ENCODE measurements around the gene GLT8D1.

Gene GLT8D1

DNA sequence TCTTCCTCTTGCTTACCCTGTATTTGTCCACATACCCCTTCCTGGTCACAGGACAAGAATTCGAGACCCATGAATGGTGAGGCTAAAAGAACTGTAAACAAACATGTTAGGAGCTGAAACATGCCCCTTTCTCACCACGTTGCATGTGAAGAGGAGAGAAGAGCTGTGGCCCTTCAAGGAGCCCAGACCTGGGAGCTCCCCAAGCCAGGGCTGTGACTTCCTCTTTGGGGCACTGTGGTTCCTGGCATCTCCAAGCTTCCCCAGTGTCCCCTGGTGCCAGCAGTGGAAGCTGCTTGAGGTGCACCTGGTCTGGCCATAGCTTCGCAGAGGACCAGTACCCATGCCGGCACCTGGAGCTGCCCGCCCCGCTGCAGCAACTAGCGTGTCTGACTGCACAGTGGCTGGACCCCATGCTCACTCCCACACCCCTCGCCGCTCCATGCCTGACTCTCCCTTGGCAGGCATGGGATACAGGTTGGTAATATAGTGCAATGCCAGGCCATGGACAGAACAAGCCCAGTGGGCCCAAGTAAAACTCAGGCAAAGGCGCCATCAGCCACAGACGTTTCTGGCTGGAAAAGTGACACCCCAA, 10.2 kb upstream of the GLT8D1 start:
- TF ChIP-seq, protein P1, sequence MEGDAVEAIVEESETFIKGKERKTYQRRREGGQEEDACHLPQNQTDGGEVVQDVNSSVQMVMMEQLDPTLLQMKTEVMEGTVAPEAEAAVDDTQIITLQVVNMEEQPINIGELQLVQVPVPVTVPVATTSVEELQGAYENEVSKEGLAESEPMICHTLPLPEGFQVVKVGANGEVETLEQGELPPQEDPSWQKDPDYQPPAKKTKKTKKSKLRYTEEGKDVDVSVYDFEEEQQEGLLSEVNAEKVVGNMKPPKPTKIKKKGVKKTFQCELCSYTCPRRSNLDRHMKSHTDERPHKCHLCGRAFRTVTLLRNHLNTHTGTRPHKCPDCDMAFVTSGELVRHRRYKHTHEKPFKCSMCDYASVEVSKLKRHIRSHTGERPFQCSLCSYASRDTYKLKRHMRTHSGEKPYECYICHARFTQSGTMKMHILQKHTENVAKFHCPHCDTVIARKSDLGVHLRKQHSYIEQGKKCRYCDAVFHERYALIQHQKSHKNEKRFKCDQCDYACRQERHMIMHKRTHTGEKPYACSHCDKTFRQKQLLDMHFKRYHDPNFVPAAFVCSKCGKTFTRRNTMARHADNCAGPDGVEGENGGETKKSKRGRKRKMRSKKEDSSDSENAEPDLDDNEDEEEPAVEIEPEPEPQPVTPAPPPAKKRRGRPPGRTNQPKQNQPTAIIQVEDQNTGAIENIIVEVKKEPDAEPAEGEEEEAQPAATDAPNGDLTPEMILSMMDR (IDR thresholded peaks at IDR 0.05; ENCODE audit: low read depth, low read length, missing control alignments) = no peak
- in situ Hi-C loops (cut with HindIII; ENCODE audit: low pct_ligation_motif_present, low sequenced_read_pairs) = no loop called here
- no peaks in the 10 kb centered on the region for H3K27me3 ChIP-seq (replicated peaks)
- no peak overlapping the region for H3K27ac ChIP-seq
- H3K36me3 ChIP-seq (replicated peaks) = peaks cover 3% of the 10 kb centered on the region
- no peak for DNase-seq
- no peak overlapping the region for H3K4me3 ChIP-seq (ENCODE audit: low read depth, low read length)

DNA sequence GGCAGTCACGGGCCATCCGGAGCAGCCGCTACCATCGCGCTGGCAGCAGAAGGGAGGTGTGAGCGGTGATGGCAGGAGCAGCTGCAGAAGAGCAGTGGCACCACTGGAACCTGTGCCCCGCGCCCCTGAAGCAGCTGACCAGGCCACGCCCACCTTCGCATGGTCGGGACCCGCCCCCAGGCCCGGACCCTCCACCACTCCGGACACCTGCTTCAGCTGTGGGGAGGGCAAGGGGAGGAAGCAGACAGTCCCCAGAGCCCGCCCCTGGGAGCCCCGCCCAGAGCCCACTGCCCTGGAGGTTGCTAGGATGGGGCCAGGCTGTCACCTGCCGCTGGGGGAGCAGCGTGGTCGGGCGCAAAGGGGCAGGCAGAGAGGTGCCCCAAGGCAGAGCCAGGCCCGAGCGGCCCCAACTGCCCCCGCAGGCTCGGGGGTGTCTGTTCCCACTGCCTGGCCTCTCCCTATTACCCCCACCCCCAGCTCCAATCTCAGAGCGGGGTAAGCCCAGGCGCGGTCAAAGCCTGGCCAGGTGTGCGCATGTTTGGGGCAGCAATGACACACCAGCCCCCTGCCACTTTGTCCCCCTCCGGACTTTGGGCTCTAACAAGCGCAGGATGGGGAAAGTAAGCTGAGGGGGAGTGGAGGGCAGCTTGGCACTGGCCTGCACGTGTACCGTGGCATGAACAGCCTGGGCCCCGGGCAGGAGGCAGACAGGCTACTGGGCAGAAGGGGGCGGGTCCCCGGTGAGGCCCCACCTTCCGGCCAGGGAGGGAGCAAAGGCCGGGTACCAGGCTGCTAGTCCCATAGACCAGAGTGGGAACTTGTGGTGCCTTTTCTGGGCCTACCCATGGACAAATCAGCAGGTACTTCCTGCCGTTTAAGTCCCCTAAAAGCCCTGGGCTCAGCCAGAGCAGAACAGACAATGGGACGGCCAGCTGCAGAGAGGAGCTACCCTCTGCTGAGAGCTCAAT, 9.0 kb upstream of the GLT8D1 start:
- Histone ChIP-seq H3K4me3 (ENCODE audit: low read depth, low read length) (no peak overlapping the region), H3K27ac (no peak overlapping the region), H3K27me3 (replicated peaks) (no peaks in the 10 kb centered on the region), H3K36me3 (replicated peaks) (peaks cover 3% of the 10 kb centered on the region)
- in situ Hi-C loops (cut with HindIII; ENCODE audit: low pct_ligation_motif_present, low sequenced_read_pairs) = no loop called here
- no peak for DNase-seq
- TF ChIP-seq, protein P1 (IDR thresholded peaks at IDR 0.05; ENCODE audit: low read depth, low read length, missing control alignments) = no peak

DNA sequence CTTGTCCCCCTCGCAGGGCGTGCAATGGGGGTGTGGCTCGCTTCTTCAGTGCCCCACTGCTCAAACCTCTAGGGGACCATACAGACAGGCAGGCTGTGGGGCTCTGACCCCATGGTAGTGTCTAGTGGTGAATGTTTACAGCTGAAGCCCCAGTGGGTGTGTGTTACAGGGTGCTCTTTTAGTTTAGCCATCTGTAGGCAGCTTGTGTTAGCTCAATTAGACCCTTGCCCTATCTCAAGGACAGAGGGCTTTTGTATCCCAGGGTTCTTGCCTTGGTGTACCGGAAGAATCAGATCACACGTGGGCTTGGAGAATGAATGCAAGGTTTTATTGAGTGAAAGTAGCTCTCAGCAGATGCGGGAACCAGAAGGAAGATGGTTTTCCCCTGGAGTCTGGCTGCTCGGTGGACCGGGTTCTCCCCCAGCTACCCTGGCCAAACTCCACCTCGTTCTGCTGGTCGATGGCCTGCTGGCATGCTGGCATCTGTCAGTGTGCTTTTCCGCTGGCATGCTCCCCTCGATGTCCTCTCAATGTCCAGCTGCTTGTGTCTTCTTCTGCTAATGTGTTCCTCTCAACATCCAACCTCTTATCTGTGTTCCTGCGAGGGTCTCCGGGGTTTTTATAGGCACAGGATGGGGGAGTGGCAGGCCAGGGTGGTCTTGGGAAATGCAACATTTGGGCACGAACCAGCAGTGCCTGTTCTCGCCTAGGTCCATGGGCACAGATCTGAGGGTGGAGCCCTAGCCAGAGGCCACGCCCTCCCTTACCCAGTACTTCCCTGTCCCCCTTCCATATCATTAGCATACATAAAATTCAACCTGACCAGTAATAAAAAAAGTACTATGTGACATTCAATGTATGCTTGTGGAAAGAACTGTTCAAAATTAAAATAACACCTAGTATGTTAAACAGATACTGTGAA, 7.0 kb upstream of the GLT8D1 start:
- Histone ChIP-seq H3K36me3 (replicated peaks) (peaks cover 3% of the 10 kb centered on the region), H3K27ac (no peak overlapping the region), H3K27me3 (replicated peaks) (no peaks in the 10 kb centered on the region), H3K4me3 (ENCODE audit: low read depth, low read length) (no peak overlapping the region)
- no peak for DNase-seq
- in situ Hi-C loops (cut with HindIII; ENCODE audit: low pct_ligation_motif_present, low sequenced_read_pairs) = no loop called here
- TF ChIP-seq, protein P1 (IDR thresholded peaks at IDR 0.05; ENCODE audit: low read depth, low read length, missing control alignments) = no peak

DNA sequence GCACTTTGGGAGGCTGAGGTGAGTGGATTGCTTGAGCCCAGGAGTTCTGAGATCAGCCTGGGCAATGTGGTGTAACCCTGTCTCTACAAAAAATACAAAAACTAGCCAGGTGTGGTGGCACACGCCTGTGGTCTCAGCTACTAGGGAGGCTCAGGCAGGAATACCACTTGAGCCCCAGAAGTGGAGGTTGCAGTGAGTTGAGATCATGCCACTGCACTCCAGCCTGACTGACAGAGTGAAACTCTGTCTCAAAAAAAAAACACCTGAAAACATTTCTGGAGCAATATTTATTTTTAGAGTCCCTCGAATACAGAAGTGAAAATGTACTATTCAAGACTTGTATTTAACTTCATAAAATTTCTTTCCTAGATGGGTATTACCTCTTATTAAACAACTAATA, 4.9 kb upstream of the GLT8D1 start:
- no peak overlapping the region for H3K4me3 ChIP-seq (ENCODE audit: low read depth, low read length)
- no peak overlapping the region for H3K27ac ChIP-seq
- no peaks in the 10 kb centered on the region for H3K27me3 ChIP-seq (replicated peaks)
- peaks cover 3% of the 10 kb centered on the region for H3K36me3 ChIP-seq (replicated peaks)
- TF ChIP-seq, protein P1 (IDR thresholded peaks at IDR 0.05; ENCODE audit: low read depth, low read length, missing control alignments) = no peak
- in situ Hi-C loops (cut with HindIII; ENCODE audit: low pct_ligation_motif_present, low sequenced_read_pairs) = no loop called here
- DNase-seq = no peak

DNA sequence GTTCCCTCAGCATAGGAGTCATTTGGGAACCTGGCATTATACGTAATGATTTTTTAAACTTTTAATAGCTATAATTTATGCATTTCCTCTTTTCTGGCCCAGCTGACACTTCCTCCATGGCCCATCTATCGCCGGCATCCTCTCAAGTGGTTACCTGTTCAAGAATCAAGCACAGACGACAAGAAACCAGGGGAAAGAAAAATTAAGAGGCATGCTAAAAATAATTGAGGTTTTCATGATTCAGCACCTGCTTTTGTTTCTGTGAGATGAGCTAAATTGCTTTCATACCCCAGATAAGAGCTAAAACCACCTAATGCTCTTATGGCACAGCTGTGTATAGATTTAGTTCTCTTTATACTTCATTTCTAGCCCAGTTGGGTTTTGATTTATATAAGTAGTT, 2.0 kb upstream of the GLT8D1 start:
- TF ChIP-seq, protein P1 (IDR thresholded peaks at IDR 0.05; ENCODE audit: low read depth, low read length, missing control alignments) = no peak
- H3K27ac ChIP-seq = no peak overlapping the region
- no peaks in the 10 kb centered on the region for H3K27me3 ChIP-seq (replicated peaks)
- no peak overlapping the region for H3K4me3 ChIP-seq (ENCODE audit: low read depth, low read length)
- H3K36me3 ChIP-seq (replicated peaks) = peaks cover 3% of the 10 kb centered on the region
- in situ Hi-C loops (cut with HindIII; ENCODE audit: low pct_ligation_motif_present, low sequenced_read_pairs) = no loop called here
- no peak for DNase-seq

All from brain microvascular endothelial cell (primary cell).